Muscle of leg (tissue), 9 donors: ENCODE data around the gene PLAC1. TPM values are rescaled to one million over a fixed set of nuclear protein-coding genes. Genes with fewer than 3 reads are reported as not detected.

Experiments used
- polyA plus RNA-seq, 8 donors: library from polyadenylated mRNA; unstranded; fragments of 120-200 nt; gene quantifications; one replicate each; pipeline versions ENCODE4 v1.2.1 to v1.2.3, GENCODE V29; 2013; ENCODE audit warnings: inconsistent platforms in 1 of 8, low replicate concordance in 1 of 8; ENCODE audit not compliant: insufficient read length in 8 of 8, insufficient read depth in 1 of 8
- total RNA-seq: library from RNA; stranded (reverse); fragments of 120-200 nt; gene quantifications from one replicate; pipeline ENCODE4 v1.2.4, GENCODE V29; 2013

Gene PLAC1
- total and polyA plus RNA-seq, 9 donors, result 1.4 to 2.7 (median 2.3) TPM

Other genes with a start within 250 kb of the PLAC1 start
- gene HPRT1, start 198.3 kb downstream of the PLAC1 start, total RNA-seq, result 9.4 TPM
- 10 to 100 TPM; 25.1 to 33.4 (median 28.1) TPM for gene HPRT1, start 198.3 kb downstream of the PLAC1 start, polyA plus RNA-seq
- gene PABIR2, start 138.7 kb upstream of the PLAC1 start, total RNA-seq, result 11.9 TPM
- 10 to 100 TPM; 25.7 to 45.0 (median 33.6) TPM for gene PABIR2, start 138.7 kb upstream of the PLAC1 start, polyA plus RNA-seq